Panc1 (cell line): ENCODE measurements around the gene RSU1. TPM values are rescaled to one million over a fixed set of nuclear protein-coding genes. Genes with fewer than 3 reads are reported as not detected.

Source experiments
- ATAC-seq: fragments of 200-7000 bp; cut with Tn5 transposase; 2 replicates; pipeline ENCODE4 v1.9.1; 2020; ENCODE audit warnings: mild to moderate bottlenecking, moderate library complexity
- BruUV-seq: library from RNA; stranded (reverse); fragments of 400-500 nt; replicated peaks from 2 replicates; lab custom pipeline; 2021; lab: Mats Ljungman, UMichigan
- CTCF ChIA-PET: fragments of 300-600 bp; sonication (Branson Sonifier 250); formaldehyde crosslinking; loops from one replicate; lab custom pipeline; 2022; ENCODE audit warnings: antibody characterized with exemption; lab: Charles Lee
- POLR2A ChIA-PET: fragments of 300-600 bp; sonication (Branson Sonifier 250); formaldehyde crosslinking; loops from one replicate; lab custom pipeline; 2022; ENCODE audit warnings: antibody characterized with exemption; lab: Charles Lee
- DNase-seq: peaks from one replicate; pipeline ENCODE4 v3.0.0-alpha.2; 2010; ENCODE audit warnings: low read depth, low spot score
- H3K27ac ChIP-seq: 2 replicates; pipeline ENCODE4 v1.5.1; 2011; ENCODE audit warnings: mild to moderate bottlenecking, low read length, inconsistent platforms
- H3K27me3 ChIP-seq: fragments of 200-500 bp; sonication (Bioruptor generic); 2 replicates; pipeline ENCODE4 v1.6.0; 2014; ENCODE audit warnings: low read length, inconsistent platforms; ENCODE audit not compliant: control insufficient read depth, insufficient read depth
- H3K36me3 ChIP-seq: fragments of 200-500 bp; sonication (Bioruptor generic); 2 replicates; pipeline ENCODE4 v1.5.1; 2014; ENCODE audit warnings: inconsistent platforms, mild to moderate bottlenecking, low read length, moderate library complexity; ENCODE audit not compliant: control insufficient read depth, insufficient read depth
- H3K4me1 ChIP-seq: 2 replicates; pipeline ENCODE4 v1.5.1; 2011; ENCODE audit warnings: inconsistent platforms, mild to moderate bottlenecking, low read length, moderate library complexity; ENCODE audit not compliant: control insufficient read depth, insufficient read depth
- H3K4me3 ChIP-seq, 2 experiments: 2 replicates each; pipeline ENCODE4 v1.5.1; 2011 to 2012; ENCODE audit warnings: low read depth in 2 of 2, low read length in 2 of 2, mild to moderate bottlenecking in 2 of 2, inconsistent platforms in 1 of 2, moderate library complexity in 1 of 2
- H3K9me3 ChIP-seq: fragments of 200-500 bp; sonication (Bioruptor generic); 2 replicates; pipeline ENCODE4 v1.5.1; 2014; ENCODE audit warnings: low read depth, mild to moderate bottlenecking, inconsistent platforms, low read length, moderate library complexity; ENCODE audit not compliant: control insufficient read depth, insufficient read depth
- POLR2AphosphoS5 ChIP-seq: IDR thresholded peaks from 2 replicates; pipeline ENCODE4 v1.6.1; 2012; ENCODE audit warnings: mild to moderate bottlenecking, low read depth, low read length, moderate library complexity
- SIN3A ChIP-seq: IDR thresholded peaks from 2 replicates; pipeline ENCODE4 v1.6.1; 2012; ENCODE audit warnings: low read depth, mild to moderate bottlenecking, low read length, moderate library complexity, borderline replicate concordance; ENCODE audit not compliant: insufficient read depth
- TCF7L2 ChIP-seq: IDR thresholded peaks from 2 replicates; pipeline ENCODE4 v1.6.1; 2011; ENCODE audit warnings: mild to moderate bottlenecking, low read depth, low read length, inconsistent platforms
- in situ Hi-C: cut with HindIII; loops from 2 replicates; pipeline ENCODE4 v1.10.0; 2016; ENCODE audit warnings: low sequenced_read_pairs, low pct_unique_long_range_greater_than_20kb
- intact Hi-C: fragments of 100-400 bp; cut with micrococcal nuclease; formaldehyde crosslinking; loops from one replicate; pipeline ENCODE4 v1.10.0; 2022; ENCODE audit not compliant: unreplicated experiment
- total RNA-seq: library from RNA; stranded (reverse); gene quantifications from one replicate; pipeline ENCODE4 v1.2.1, GENCODE V29; 2021; ENCODE audit not compliant: unreplicated experiment
- TF ChIP-seq, protein P1 (sequence below), 2 experiments: IDR thresholded peaks; 2 replicates each; pipeline ENCODE4 v1.6.1; 2011 to 2012; ENCODE audit warnings: low read depth in 2 of 2, control low read depth in 1 of 2, low read length in 1 of 2, mild to moderate bottlenecking in 1 of 2, moderate library complexity in 1 of 2; ENCODE audit not compliant: insufficient read depth in 1 of 2
- TF ChIP-seq, protein P2 (sequence below): fragments of 450-650 bp; IDR thresholded peaks from 2 replicates; pipeline ENCODE4 v1.5.1; 2017; ENCODE audit warnings: mild to moderate bottlenecking

The RSU1 gene
- total RNA-seq, 1 experiment from 2014 or later, result 55.6 TPM

GRCh38 chr10:16820421-16820820, 3.2 kb upstream of the RSU1 start:
- POLR2A ChIA-PET, result no interaction called here
- Histone ChIP-seq H3K9me3 (peaks cover 5% of the 10 kb centered on the region; the same call in 1 of the 2 replicates), H3K4me3 (no peak overlapping the region), H3K27me3 (no peaks in the 10 kb centered on the region), H3K27ac (no peak overlapping the region), H3K4me1 (peaks cover 10% of the 10 kb centered on the region; the same call in 1 of the 2 replicates), H3K36me3 (no peaks in the 10 kb centered on the region)
- DNase-seq (no peak), ATAC-seq (no peak)
- no peak for TF ChIP-seq SIN3A
- TF ChIP-seq POLR2AphosphoS5, result no peak
- no peak for TF ChIP-seq TCF7L2
- TF ChIP-seq, protein P1, sequence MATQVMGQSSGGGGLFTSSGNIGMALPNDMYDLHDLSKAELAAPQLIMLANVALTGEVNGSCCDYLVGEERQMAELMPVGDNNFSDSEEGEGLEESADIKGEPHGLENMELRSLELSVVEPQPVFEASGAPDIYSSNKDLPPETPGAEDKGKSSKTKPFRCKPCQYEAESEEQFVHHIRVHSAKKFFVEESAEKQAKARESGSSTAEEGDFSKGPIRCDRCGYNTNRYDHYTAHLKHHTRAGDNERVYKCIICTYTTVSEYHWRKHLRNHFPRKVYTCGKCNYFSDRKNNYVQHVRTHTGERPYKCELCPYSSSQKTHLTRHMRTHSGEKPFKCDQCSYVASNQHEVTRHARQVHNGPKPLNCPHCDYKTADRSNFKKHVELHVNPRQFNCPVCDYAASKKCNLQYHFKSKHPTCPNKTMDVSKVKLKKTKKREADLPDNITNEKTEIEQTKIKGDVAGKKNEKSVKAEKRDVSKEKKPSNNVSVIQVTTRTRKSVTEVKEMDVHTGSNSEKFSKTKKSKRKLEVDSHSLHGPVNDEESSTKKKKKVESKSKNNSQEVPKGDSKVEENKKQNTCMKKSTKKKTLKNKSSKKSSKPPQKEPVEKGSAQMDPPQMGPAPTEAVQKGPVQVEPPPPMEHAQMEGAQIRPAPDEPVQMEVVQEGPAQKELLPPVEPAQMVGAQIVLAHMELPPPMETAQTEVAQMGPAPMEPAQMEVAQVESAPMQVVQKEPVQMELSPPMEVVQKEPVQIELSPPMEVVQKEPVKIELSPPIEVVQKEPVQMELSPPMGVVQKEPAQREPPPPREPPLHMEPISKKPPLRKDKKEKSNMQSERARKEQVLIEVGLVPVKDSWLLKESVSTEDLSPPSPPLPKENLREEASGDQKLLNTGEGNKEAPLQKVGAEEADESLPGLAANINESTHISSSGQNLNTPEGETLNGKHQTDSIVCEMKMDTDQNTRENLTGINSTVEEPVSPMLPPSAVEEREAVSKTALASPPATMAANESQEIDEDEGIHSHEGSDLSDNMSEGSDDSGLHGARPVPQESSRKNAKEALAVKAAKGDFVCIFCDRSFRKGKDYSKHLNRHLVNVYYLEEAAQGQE (IDR thresholded peaks at IDR 0.05; ENCODE audit: insufficient read depth in 1 of 2, low read depth in 2 of 2, low read length in 1 of 2), result no peak; a peak in 1 of 4 replicates
- TF ChIP-seq, protein P2, sequence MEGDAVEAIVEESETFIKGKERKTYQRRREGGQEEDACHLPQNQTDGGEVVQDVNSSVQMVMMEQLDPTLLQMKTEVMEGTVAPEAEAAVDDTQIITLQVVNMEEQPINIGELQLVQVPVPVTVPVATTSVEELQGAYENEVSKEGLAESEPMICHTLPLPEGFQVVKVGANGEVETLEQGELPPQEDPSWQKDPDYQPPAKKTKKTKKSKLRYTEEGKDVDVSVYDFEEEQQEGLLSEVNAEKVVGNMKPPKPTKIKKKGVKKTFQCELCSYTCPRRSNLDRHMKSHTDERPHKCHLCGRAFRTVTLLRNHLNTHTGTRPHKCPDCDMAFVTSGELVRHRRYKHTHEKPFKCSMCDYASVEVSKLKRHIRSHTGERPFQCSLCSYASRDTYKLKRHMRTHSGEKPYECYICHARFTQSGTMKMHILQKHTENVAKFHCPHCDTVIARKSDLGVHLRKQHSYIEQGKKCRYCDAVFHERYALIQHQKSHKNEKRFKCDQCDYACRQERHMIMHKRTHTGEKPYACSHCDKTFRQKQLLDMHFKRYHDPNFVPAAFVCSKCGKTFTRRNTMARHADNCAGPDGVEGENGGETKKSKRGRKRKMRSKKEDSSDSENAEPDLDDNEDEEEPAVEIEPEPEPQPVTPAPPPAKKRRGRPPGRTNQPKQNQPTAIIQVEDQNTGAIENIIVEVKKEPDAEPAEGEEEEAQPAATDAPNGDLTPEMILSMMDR, result no peak
- CTCF ChIA-PET, result no interaction called here
- BruUV-seq, result no TSS peak
- intact Hi-C loops (loop anchor here (10.0 kb wide), 1 partner anchor 784 kb away; no protein-coding TSS in a partner anchor), in situ Hi-C loops (no loop called here)

- no peak for ATAC-seq
- no peak for DNase-seq
- in situ Hi-C loops (no loop called here), intact Hi-C loops (loop anchor here (10.0 kb wide), 1 partner anchor 785 kb away; no protein-coding TSS in a partner anchor)
- no peak overlapping the region for H3K4me3 ChIP-seq
- TF ChIP-seq POLR2AphosphoS5, result no peak
- no peak for TF ChIP-seq TCF7L2
- TF ChIP-seq, protein P2, result no peak
- TF ChIP-seq, protein P1 (IDR thresholded peaks at IDR 0.05; ENCODE audit: insufficient read depth in 1 of 2, low read depth in 2 of 2, low read length in 1 of 2), result peak in 1 of 2 experiments; percentile 34; a peak in 1 of 4 replicates
- no peak for TF ChIP-seq SIN3A
- ChIA-PET POLR2A (no interaction called here), CTCF (no interaction called here)
- peaks cover 5% of the 10 kb centered on the region; the same call in 1 of the 2 replicates for H3K9me3 ChIP-seq
- no TSS peak for BruUV-seq
- no peaks in the 10 kb centered on the region for H3K27me3 ChIP-seq
- H3K36me3 ChIP-seq, result no peaks in the 10 kb centered on the region
- peaks cover 10% of the 10 kb centered on the region; the same call in 1 of the 2 replicates for H3K4me1 ChIP-seq
- H3K27ac ChIP-seq, result no peak overlapping the region
Observed at GRCh38 chr10:16820018-16820417, 2.8 kb upstream of the RSU1 start.
